Activated CD8-positive, alpha-beta T cell treated with anti-CD3 and anti-CD28 coated beads, Interleukin-2, amount 10 ng/mL, durations not matched to agents 7 days and 5 days (primary cell): ENCODE data around the gene DCAF8. TPM values are rescaled to one million over a fixed set of nuclear protein-coding genes. Genes with fewer than 3 reads are reported as not detected.
A peak's percentile ranks its signal among the peaks of the same experiment; 100 is the strongest.

ENCODE experiments used
- ATAC-seq: fragments of 150-1000 bp; cut with Tn5 transposase; one replicate; pipeline ENCODE4 v1.10.0; 2021; ENCODE audit warnings: moderate library complexity
- CTCF ChIA-PET: fragments of 350-600 bp; sonication (Branson Sonifier 250); formaldehyde crosslinking; loops from one replicate; lab custom pipeline; 2021; ENCODE audit warnings: antibody characterized with exemption; lab: Charles Lee
- POLR2A ChIA-PET: fragments of 350-600 bp; sonication (Branson Sonifier 250); formaldehyde crosslinking; loops from one replicate; lab custom pipeline; 2021; ENCODE audit warnings: antibody characterized with exemption; lab: Charles Lee
- DNase-seq: peaks from one replicate; pipeline ENCODE4 v3.0.0-alpha.2; 2020
- H3K27ac Mint-ChIP-seq: one replicate; pipeline ENCODE4 v1.8.0; 2021; ENCODE audit warnings: mild to moderate bottlenecking, mixed read lengths
- H3K27me3 Mint-ChIP-seq: one replicate; pipeline ENCODE4 v1.8.0; 2021; ENCODE audit warnings: low read depth, mixed read lengths
- H3K36me3 Mint-ChIP-seq: one replicate; pipeline ENCODE4 v1.8.0; 2021; ENCODE audit warnings: low read depth, mixed read lengths
- H3K4me1 Mint-ChIP-seq: one replicate; pipeline ENCODE4 v1.8.0; 2021; ENCODE audit warnings: low read depth, mixed read lengths
- H3K4me3 Mint-ChIP-seq: one replicate; pipeline ENCODE4 v1.8.0; 2021; ENCODE audit warnings: mild to moderate bottlenecking, mixed read lengths
- H3K9me3 Mint-ChIP-seq: one replicate; pipeline ENCODE4 v1.8.0; 2022; ENCODE audit warnings: mixed read lengths; ENCODE audit not compliant: insufficient read depth
- total RNA-seq, 2 experiments: library from RNA; stranded (reverse); gene quantifications; one replicate each; pipeline ENCODE4 v1.2.3, GENCODE V29; 2021

The DCAF8 gene
- total RNA-seq, 2 experiments from 2014 or later = 81.9 to 85.9 TPM

DNA sequence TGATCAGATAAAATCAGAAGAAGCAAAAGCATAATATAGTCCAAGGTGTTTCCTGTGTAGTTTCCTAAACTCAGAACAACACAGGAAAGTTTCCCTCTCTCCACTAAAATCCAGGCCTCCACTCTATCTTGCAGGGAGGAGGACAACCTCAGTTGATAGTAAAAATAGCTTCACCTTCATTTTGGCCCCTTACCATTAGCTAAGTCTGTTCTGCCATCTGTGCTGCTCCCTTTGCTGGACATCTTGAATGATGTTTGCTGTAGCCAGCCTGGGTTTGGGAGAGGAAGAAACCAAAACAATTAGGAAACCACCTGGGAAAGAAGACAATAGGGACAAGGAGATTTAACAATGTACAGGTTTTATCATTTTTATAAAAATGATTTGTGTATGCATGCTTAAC is 18.6 kb downstream of the DCAF8 start:
- no peaks in the 10 kb centered on the region for H3K4me1 Mint-ChIP-seq
- ATAC-seq (no peak), DNase-seq (no peak)
- H3K27ac Mint-ChIP-seq = no peak overlapping the region
- H3K27me3 Mint-ChIP-seq = no peaks in the 10 kb centered on the region
- ChIA-PET POLR2A (interaction anchor here (1.2 kb wide), 1 partner anchor 17 kb away, joined by 3 read pairs; no protein-coding TSS in a partner anchor), CTCF (interaction anchor here (1.0 to 7.1 kb wide), 8 partner anchors 8 to 165 kb away, joined by 3 to 72 read pairs (median 4); no protein-coding TSS in a partner anchor)
- no peak overlapping the region for H3K4me3 Mint-ChIP-seq
- H3K36me3 Mint-ChIP-seq = peaks cover 22% of the 10 kb centered on the region
- H3K9me3 Mint-ChIP-seq = no peaks in the 10 kb centered on the region

DNA sequence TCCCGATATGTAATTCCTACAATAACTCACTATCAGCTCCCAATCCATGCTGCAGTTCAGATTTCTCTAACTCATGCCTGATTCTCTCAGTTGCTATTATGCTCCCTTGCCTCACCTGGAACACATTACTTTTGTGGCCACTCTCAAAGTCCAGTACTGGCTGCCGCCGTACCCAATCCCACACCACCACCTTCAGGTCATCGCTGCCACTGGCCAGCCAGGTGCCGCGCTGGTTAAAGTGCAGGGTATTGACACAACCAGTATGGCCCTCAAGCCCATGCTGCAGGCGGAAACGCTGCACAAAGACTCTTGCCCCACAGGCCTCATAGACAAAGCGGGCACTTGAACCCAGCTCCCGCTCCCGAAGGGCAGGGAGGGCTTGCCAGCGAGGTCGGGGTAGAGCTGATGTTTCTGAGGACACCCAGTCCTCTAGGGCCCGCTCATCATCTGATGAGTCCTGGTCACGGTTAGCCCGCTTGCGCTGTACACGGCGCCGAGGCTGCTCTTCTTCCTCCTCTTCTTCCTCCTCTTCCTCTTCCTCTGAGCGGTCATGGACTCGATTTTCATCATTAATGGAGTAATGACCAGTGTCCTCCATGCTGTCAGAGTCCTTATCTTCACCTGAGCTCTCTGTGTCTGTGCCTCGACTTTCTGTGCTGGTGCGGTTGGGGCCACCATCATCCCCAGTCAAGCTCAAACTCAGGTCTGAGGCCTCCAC is 22.6 kb downstream of the DCAF8 start:
- Mint-ChIP-seq H3K36me3 (peaks cover 41% of the 10 kb centered on the region), H3K27ac (no peak overlapping the region), H3K9me3 (no peaks in the 10 kb centered on the region), H3K4me3 (no peak overlapping the region), H3K27me3 (no peaks in the 10 kb centered on the region), H3K4me1 (no peaks in the 10 kb centered on the region)
- DNase-seq (no peak), ATAC-seq (no peak)
- ChIA-PET CTCF (interaction anchor here (1.1 to 7.1 kb wide), 8 partner anchors 12 to 194 kb away, joined by 3 to 72 read pairs (median 4); no protein-coding TSS in a partner anchor), POLR2A (no interaction called here)

GRCh38 chr1:160238408-160238807 is 23.9 kb downstream of the DCAF8 start:
- no peak overlapping the region for H3K27ac Mint-ChIP-seq
- POLR2A ChIA-PET = no interaction called here
- no peak for DNase-seq
- no peak overlapping the region for H3K4me3 Mint-ChIP-seq
- no peaks in the 10 kb centered on the region for H3K9me3 Mint-ChIP-seq
- CTCF ChIA-PET = interaction anchor here (1.0 to 7.1 kb wide), 8 partner anchors 8 to 192 kb away, joined by 3 to 72 read pairs (median 4); no protein-coding TSS in a partner anchor
- H3K4me1 Mint-ChIP-seq = no peaks in the 10 kb centered on the region
- no peaks in the 10 kb centered on the region for H3K27me3 Mint-ChIP-seq
- peaks cover 42% of the 10 kb centered on the region for H3K36me3 Mint-ChIP-seq
- ATAC-seq = no peak

- ChIA-PET CTCF (interaction anchor here (1.0 to 7.1 kb wide), 2 partner anchors 9 to 14 kb away, joined by 3 to 72 read pairs; no protein-coding TSS in a partner anchor), POLR2A (no interaction called here)
- DNase-seq (no peak), ATAC-seq (no peak)
- H3K4me3 Mint-ChIP-seq = no peak overlapping the region
- H3K4me1 Mint-ChIP-seq = no peaks in the 10 kb centered on the region
- H3K36me3 Mint-ChIP-seq = peaks cover 48% of the 10 kb centered on the region
- no peaks in the 10 kb centered on the region for H3K9me3 Mint-ChIP-seq
- H3K27me3 Mint-ChIP-seq = no peaks in the 10 kb centered on the region
- no peak overlapping the region for H3K27ac Mint-ChIP-seq
These were observed 24.8 kb downstream of the DCAF8 start for GRCh38 chr1:160237558-160237957.

- Mint-ChIP-seq H3K4me1 (no peaks in the 10 kb centered on the region), H3K27me3 (no peaks in the 10 kb centered on the region), H3K36me3 (peaks cover 49% of the 10 kb centered on the region), H3K9me3 (no peaks in the 10 kb centered on the region), H3K4me3 (no peak overlapping the region), H3K27ac (no peak overlapping the region)
- ChIA-PET CTCF (interaction anchor here (2.3 kb wide), 1 partner anchor 8 kb away, joined by 6 read pairs; no protein-coding TSS in a partner anchor), POLR2A (no interaction called here)
- no peak for DNase-seq
- ATAC-seq = no peak
These were observed 25.5 kb downstream of the DCAF8 start for GRCh38 chr1:160236806-160237205.

DNA sequence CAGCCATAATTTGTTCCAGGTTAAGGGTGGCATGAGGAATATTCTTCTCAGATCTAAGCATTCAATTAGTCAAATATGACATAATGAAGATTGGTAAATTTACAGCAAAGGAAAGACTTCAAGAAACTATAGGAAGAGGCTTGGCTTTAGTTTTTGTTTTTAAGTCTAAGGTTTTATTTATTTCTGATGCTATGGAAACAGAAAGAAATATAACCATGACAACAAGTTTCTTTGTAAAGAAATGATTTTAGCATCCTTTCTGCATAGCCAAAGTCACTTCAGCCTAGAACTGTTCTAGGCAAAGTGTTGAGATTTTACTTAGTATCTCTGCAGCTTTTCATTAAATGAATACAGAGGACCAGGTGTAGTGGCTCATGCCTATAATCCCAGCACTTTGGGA is 29.4 kb downstream of the DCAF8 start:
- DNase-seq (no peak), ATAC-seq (peak; percentile 36)
- POLR2A ChIA-PET = interaction anchor here (1.1 to 1.2 kb wide), 2 partner anchors 8 to 29 kb away, joined by 3 read pairs; partner anchors contain the start of gene DCAF8
- no peak overlapping the region for H3K27ac Mint-ChIP-seq
- H3K27me3 Mint-ChIP-seq = no peaks in the 10 kb centered on the region
- no peaks in the 10 kb centered on the region for H3K4me1 Mint-ChIP-seq
- CTCF ChIA-PET = interaction anchor here (0.8 to 2.9 kb wide), 4 partner anchors 19 to 147 kb away, joined by 3 to 10 read pairs (median 6); no protein-coding TSS in a partner anchor
- H3K36me3 Mint-ChIP-seq = peaks cover 50% of the 10 kb centered on the region
- H3K4me3 Mint-ChIP-seq = no peak overlapping the region
- H3K9me3 Mint-ChIP-seq = no peaks in the 10 kb centered on the region

GRCh38 chr1:160228431-160228830 is 33.9 kb downstream of the DCAF8 start:
- CTCF ChIA-PET = interaction anchor here (0.7 to 3.9 kb wide), 8 partner anchors 9 to 130 kb away, joined by 3 to 22 read pairs (median 4); partner anchors contain the start of genes CASQ1 and IGSF8
- Mint-ChIP-seq H3K9me3 (no peaks in the 10 kb centered on the region), H3K27me3 (no peaks in the 10 kb centered on the region), H3K4me3 (no peak overlapping the region), H3K36me3 (peaks cover 46% of the 10 kb centered on the region), H3K27ac (no peak overlapping the region), H3K4me1 (no peaks in the 10 kb centered on the region)
- POLR2A ChIA-PET = no interaction called here
- ATAC-seq (no peak), DNase-seq (no peak)

DNA sequence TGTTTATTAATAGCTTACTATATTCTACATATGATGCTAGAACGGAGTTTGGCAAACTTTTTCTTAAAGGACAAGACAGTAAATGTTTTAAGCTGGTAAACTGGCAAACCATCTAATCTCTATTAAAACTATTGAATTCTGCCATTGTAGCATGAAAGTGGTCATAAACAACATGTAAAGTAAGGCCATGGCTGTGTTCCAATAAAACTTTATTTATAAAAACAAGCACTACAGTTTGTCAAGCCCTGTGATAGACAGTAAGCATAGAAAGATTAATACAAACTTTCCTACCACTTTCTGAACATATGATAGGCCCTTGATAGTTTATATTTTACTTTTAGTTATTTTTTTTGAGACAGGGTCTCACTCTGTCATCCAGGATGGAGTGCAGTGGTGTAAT is 34.8 kb downstream of the DCAF8 start:
- DNase-seq (no peak), ATAC-seq (no peak)
- Mint-ChIP-seq H3K27ac (no peak overlapping the region), H3K36me3 (peaks cover 46% of the 10 kb centered on the region), H3K9me3 (no peaks in the 10 kb centered on the region), H3K4me1 (no peaks in the 10 kb centered on the region), H3K4me3 (no peak overlapping the region), H3K27me3 (no peaks in the 10 kb centered on the region)
- POLR2A ChIA-PET = interaction anchor here (1.4 kb wide), 1 partner anchor 35 kb away, joined by 3 read pairs; the partner anchor contains the start of gene DCAF8
- CTCF ChIA-PET = interaction anchor here (0.7 to 3.9 kb wide), 7 partner anchors 8 to 149 kb away, joined by 3 to 17 read pairs (median 5); partner anchors contain the start of genes CASQ1 and IGSF8

DNA sequence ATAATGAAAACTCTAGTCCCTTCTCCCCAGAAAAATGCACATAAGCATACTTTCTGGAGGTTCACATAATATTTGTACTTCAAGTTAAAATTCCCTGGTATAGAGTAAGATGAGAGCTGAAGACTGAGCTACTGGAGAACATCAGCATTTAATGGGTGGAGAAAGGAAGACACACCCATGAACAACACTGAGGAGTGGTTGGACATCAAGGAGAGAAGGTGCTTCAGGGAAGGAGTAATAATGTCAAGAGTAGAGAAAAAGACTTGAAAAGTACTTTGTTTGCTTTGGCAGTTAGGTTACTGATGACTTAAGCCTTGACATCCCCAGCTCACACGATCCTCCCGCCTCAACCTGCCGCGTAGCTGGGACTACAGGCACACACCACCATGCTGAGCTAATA is 35.3 kb downstream of the DCAF8 start:
- DNase-seq (no peak), ATAC-seq (no peak)
- Mint-ChIP-seq H3K9me3 (no peaks in the 10 kb centered on the region), H3K4me1 (no peaks in the 10 kb centered on the region), H3K4me3 (no peak overlapping the region), H3K27me3 (no peaks in the 10 kb centered on the region), H3K27ac (no peak overlapping the region), H3K36me3 (peaks cover 51% of the 10 kb centered on the region)
- ChIA-PET CTCF (interaction anchor here (1.0 to 3.9 kb wide), 5 partner anchors 25 to 148 kb away, joined by 3 to 17 read pairs (median 6); partner anchors contain the start of gene CASQ1), POLR2A (interaction anchor here (1.4 kb wide), 1 partner anchor 36 kb away, joined by 3 read pairs; the partner anchor contains the start of gene DCAF8)

DNA sequence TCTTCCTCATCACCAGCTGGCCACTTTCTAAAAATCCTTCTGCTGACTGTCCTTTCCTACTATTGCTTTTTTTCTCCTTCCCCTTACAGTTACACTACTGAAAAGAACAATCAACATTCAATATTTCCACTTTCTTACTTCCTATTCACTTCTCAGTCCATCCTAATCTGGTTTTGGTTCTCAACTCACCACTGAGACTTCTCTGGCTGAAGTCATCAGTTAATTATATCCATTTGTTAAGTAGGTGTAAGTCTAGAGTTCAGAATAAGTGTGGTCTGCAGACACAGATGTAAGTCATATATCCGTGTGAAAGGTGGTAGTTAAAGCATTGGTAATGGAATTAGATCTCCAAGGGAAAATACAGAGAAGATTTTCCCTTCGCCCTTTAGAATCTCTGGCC is 35.7 kb downstream of the DCAF8 start:
- ATAC-seq (no peak), DNase-seq (no peak)
- Mint-ChIP-seq H3K4me3 (no peak overlapping the region), H3K9me3 (no peaks in the 10 kb centered on the region), H3K27ac (no peak overlapping the region), H3K27me3 (no peaks in the 10 kb centered on the region), H3K36me3 (peaks cover 52% of the 10 kb centered on the region), H3K4me1 (no peaks in the 10 kb centered on the region)
- ChIA-PET CTCF (interaction anchor here (1.0 to 3.9 kb wide), 6 partner anchors 22 to 148 kb away, joined by 3 to 17 read pairs (median 6); partner anchors contain the start of gene CASQ1), POLR2A (interaction anchor here (1.4 kb wide), 1 partner anchor 36 kb away, joined by 3 read pairs; the partner anchor contains the start of gene DCAF8)

- no peaks in the 10 kb centered on the region for H3K4me1 Mint-ChIP-seq
- H3K27ac Mint-ChIP-seq = no peak overlapping the region
- H3K4me3 Mint-ChIP-seq = no peak overlapping the region
- no peak for ATAC-seq
- ChIA-PET POLR2A (interaction anchor here (1.0 to 1.1 kb wide), 3 partner anchors 8 to 59 kb away, joined by 3 to 4 read pairs (median 4); no protein-coding TSS in a partner anchor), CTCF (interaction anchor here (1.2 to 3.9 kb wide), 5 partner anchors 27 to 151 kb away, joined by 3 to 17 read pairs (median 4); partner anchors contain the start of gene CASQ1)
- DNase-seq = no peak
- no peaks in the 10 kb centered on the region for H3K27me3 Mint-ChIP-seq
- H3K9me3 Mint-ChIP-seq = no peaks in the 10 kb centered on the region
- H3K36me3 Mint-ChIP-seq = peaks cover 51% of the 10 kb centered on the region
These were observed 37.0 kb downstream of the DCAF8 start for GRCh38 chr1:160225345-160225744.
